Esophagus squamous epithelium (tissue), 5 donors: ENCODE results near the gene ZRANB3. TPM values are rescaled to one million over a fixed set of nuclear protein-coding genes. Genes with fewer than 3 reads are reported as not detected.

ENCODE experiments used
- DNase-seq: peaks from one replicate; lab custom pipeline; 2025; lab: John Stamatoyannopoulos, UW
- H3K27ac ChIP-seq, 4 donors: fragments of 200-600 bp; sonication (generic); one replicate each; pipeline ENCODE4 v1.5.1; 2016 to 2019; ENCODE audit warnings: mild to moderate bottlenecking in 1 of 4
- H3K27me3 ChIP-seq, 4 donors: fragments of 200-600 bp; sonication (generic); 1 replicate in 3 of 4; 2 replicates in 1 of 4; pipeline versions ENCODE4 v1.5.1 to v1.6.0; 2017 to 2021; ENCODE audit warnings: antibody characterized with exemption in 1 of 4
- H3K36me3 ChIP-seq, 3 donors: fragments of 200-600 bp; sonication (generic); one replicate each; pipeline ENCODE4 v1.5.1; 2016 to 2019
- H3K4me1 ChIP-seq, 3 donors: fragments of 200-600 bp; sonication (generic); one replicate each; pipeline ENCODE4 v1.5.1; 2017 to 2019
- H3K4me3 ChIP-seq, 4 donors: fragments of 200-600 bp; sonication (generic); 1 replicate in 3 of 4; 2 replicates in 1 of 4; pipeline ENCODE4 v1.5.1; 2016 to 2019; ENCODE audit warnings: mild to moderate bottlenecking in 2 of 4, moderate library complexity in 1 of 4
- H3K9me3 ChIP-seq, 3 donors: fragments of 200-600 bp; sonication (generic); one replicate each; pipeline ENCODE4 v1.5.1; 2016 to 2019
- POLR2A ChIP-seq, 4 donors: fragments of 450-650 bp; IDR thresholded peaks; one replicate each; pipeline ENCODE4 v1.6.1; 2017; ENCODE audit warnings: antibody characterized with exemption in 4 of 4, mild to moderate bottlenecking in 4 of 4, moderate library complexity in 3 of 4
- WGBS, 2 donors: methylation state at CpG; one replicate each; pipeline ENCODE4 v1.1.5; 2018; 5-methylcytosine and 5-hydroxymethylcytosine counted together
- intact Hi-C: fragments of 100-400 bp; cut with DNase I; formaldehyde crosslinking; loops from one replicate; pipeline ENCODE4 v1.15.0; 2022
- total RNA-seq, 4 donors: library from RNA; depleted of rRNA; stranded (reverse); fragments of >200 nt; gene quantifications; one replicate each; pipeline ENCODE4 v1.1.0, GENCODE V29; 2016
- TF ChIP-seq, protein P1 (sequence below), 6 experiments: fragments of 450-650 bp in 4 of 6; fragments of 200-600 bp in 2 of 6; sonication (generic) in 2 of 6; IDR thresholded peaks; one replicate each; pipeline ENCODE4 v1.5.1; 2016 to 2019; ENCODE audit warnings: antibody characterized with exemption in 6 of 6, mild to moderate bottlenecking in 4 of 6, moderate library complexity in 4 of 6
- donor health status: DM: yes; HTN: yes; CAD: no.

The ZRANB3 gene
- total RNA-seq, 4 donors from 2014 or later, result 0.61 to 4.5 (median 3.5) TPM

GRCh38 chr2:135557530-135557929 is 26.5 kb upstream of the ZRANB3 start:
- Histone ChIP-seq H3K4me3 (no peak overlapping the region), H3K27me3 (no peaks in the 10 kb centered on the region), H3K4me1 (no peaks in the 10 kb centered on the region), H3K36me3 (no peaks in the 10 kb centered on the region), H3K9me3 (no peaks in the 10 kb centered on the region), H3K27ac (no peak overlapping the region)
- TF ChIP-seq, protein P1, sequence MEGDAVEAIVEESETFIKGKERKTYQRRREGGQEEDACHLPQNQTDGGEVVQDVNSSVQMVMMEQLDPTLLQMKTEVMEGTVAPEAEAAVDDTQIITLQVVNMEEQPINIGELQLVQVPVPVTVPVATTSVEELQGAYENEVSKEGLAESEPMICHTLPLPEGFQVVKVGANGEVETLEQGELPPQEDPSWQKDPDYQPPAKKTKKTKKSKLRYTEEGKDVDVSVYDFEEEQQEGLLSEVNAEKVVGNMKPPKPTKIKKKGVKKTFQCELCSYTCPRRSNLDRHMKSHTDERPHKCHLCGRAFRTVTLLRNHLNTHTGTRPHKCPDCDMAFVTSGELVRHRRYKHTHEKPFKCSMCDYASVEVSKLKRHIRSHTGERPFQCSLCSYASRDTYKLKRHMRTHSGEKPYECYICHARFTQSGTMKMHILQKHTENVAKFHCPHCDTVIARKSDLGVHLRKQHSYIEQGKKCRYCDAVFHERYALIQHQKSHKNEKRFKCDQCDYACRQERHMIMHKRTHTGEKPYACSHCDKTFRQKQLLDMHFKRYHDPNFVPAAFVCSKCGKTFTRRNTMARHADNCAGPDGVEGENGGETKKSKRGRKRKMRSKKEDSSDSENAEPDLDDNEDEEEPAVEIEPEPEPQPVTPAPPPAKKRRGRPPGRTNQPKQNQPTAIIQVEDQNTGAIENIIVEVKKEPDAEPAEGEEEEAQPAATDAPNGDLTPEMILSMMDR (IDR thresholded peaks at IDR 0.05), result no peak
- no peak for TF ChIP-seq POLR2A (IDR thresholded peaks at IDR 0.05)
- 57 to 83% methylated on average over 1 of the region's 1 CpG for WGBS, 2 donors
- DNase-seq, result no peak
- intact Hi-C loops, result no loop called here

DNA sequence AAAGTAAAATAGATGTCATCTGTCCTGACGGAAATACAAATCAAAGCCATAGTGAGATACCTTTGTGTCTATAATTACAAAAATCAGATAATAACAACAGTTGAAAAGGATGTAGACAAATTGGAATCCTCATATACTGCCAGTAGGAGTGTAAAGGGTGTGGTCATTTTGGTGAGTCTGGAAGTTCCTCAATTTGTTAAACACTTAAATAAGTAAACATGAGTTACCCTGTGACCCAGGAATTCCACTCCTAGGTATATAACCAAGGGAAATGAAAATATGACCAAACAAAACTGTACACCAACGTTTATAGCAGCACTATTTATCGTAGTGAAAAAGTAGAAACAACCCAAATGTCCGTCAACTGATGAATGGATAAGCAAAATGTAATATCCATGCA is 24.3 kb upstream of the ZRANB3 start:
- H3K27ac ChIP-seq, result no peak overlapping the region
- no peaks in the 10 kb centered on the region for H3K4me1 ChIP-seq
- 83 to 90% methylated on average over 4 of the region's 4 CpGs for WGBS, 2 donors
- intact Hi-C loops, result no loop called here
- H3K9me3 ChIP-seq, result no peaks in the 10 kb centered on the region
- no peak overlapping the region for H3K4me3 ChIP-seq
- H3K36me3 ChIP-seq, result no peaks in the 10 kb centered on the region
- no peaks in the 10 kb centered on the region for H3K27me3 ChIP-seq
- no peak for DNase-seq
- TF ChIP-seq, protein P1 (IDR thresholded peaks at IDR 0.05), result no peak
- TF ChIP-seq POLR2A (IDR thresholded peaks at IDR 0.05), result no peak

- 93 to 94% methylated on average over 3 to 4 of the region's 4 CpGs for WGBS, 2 donors
- Histone ChIP-seq H3K27ac (no peak overlapping the region), H3K4me3 (no peak overlapping the region), H3K36me3 (no peaks in the 10 kb centered on the region), H3K9me3 (no peaks in the 10 kb centered on the region), H3K27me3 (no peaks in the 10 kb centered on the region), H3K4me1 (no peaks in the 10 kb centered on the region)
- TF ChIP-seq, protein P1 (IDR thresholded peaks at IDR 0.05), result no peak
- no peak for TF ChIP-seq POLR2A (IDR thresholded peaks at IDR 0.05)
- intact Hi-C loops, result no loop called here
- DNase-seq, result no peak
Observed at GRCh38 chr2:135552887-135553286, 21.9 kb upstream of the ZRANB3 start.

DNA sequence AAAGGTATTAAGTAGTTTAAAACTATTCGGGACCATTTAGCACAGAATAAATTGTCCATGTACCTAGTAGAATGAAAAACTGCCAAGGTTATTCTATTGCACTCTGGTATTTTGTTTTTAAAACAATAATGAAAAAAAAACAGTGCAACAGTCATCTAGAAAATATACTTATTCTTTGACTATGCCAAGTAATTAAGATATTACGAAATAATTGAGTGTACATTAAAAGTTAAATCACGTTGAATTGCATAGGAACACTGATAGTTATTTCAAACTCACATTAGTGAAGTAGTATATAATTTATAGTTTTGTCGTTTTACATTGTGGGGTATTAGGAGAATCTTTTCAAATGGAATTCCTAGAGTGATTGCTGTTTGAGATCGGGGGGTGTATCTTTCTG is 20.3 kb upstream of the ZRANB3 start:
- DNase-seq, result no peak
- intact Hi-C loops, result no loop called here
- no peaks in the 10 kb centered on the region for H3K27me3 ChIP-seq
- H3K36me3 ChIP-seq, result no peaks in the 10 kb centered on the region
- no peaks in the 10 kb centered on the region for H3K4me1 ChIP-seq
- H3K4me3 ChIP-seq, result no peak overlapping the region
- no peaks in the 10 kb centered on the region for H3K9me3 ChIP-seq
- 81 to 86% methylated on average over 5 of the region's 5 CpGs for WGBS, 2 donors
- no peak for TF ChIP-seq POLR2A (IDR thresholded peaks at IDR 0.05)
- TF ChIP-seq, protein P1 (IDR thresholded peaks at IDR 0.05), result no peak
- no peak overlapping the region for H3K27ac ChIP-seq

GRCh38 chr2:135547311-135547710 is 16.3 kb upstream of the ZRANB3 start:
- intact Hi-C loops, result no loop called here
- DNase-seq, result no peak
- Histone ChIP-seq H3K9me3 (no peaks in the 10 kb centered on the region), H3K36me3 (no peaks in the 10 kb centered on the region), H3K27ac (no peak overlapping the region), H3K4me3 (no peak overlapping the region), H3K27me3 (no peaks in the 10 kb centered on the region), H3K4me1 (no peaks in the 10 kb centered on the region)
- TF ChIP-seq, protein P1 (IDR thresholded peaks at IDR 0.05), result no peak
- TF ChIP-seq POLR2A (IDR thresholded peaks at IDR 0.05), result no peak
- 89 to 96% methylated on average over 3 of the region's 3 CpGs for WGBS, 2 donors
